Effector CD8-positive, alpha-beta T cell (primary cell): ENCODE data around the gene ZNF619.
"Not testable (repeated sequence)": the region's sequence is repeated elsewhere in the genome, so short reads cannot be mapped to it uniquely, and the experiment has no call there.

ENCODE experiments used
- DNase-seq: peaks from one replicate; lab custom pipeline; 2025; lab: John Stamatoyannopoulos, UW
- total RNA-seq, 4 experiments: gene quantifications; one replicate each; lab custom pipeline; 2026; lab: John Stamatoyannopoulos, UW

ZNF619 gene
- 9.1 to 36.4 (median 21.0) reads per million in 4 experiments for total RNA-seq

DNA sequence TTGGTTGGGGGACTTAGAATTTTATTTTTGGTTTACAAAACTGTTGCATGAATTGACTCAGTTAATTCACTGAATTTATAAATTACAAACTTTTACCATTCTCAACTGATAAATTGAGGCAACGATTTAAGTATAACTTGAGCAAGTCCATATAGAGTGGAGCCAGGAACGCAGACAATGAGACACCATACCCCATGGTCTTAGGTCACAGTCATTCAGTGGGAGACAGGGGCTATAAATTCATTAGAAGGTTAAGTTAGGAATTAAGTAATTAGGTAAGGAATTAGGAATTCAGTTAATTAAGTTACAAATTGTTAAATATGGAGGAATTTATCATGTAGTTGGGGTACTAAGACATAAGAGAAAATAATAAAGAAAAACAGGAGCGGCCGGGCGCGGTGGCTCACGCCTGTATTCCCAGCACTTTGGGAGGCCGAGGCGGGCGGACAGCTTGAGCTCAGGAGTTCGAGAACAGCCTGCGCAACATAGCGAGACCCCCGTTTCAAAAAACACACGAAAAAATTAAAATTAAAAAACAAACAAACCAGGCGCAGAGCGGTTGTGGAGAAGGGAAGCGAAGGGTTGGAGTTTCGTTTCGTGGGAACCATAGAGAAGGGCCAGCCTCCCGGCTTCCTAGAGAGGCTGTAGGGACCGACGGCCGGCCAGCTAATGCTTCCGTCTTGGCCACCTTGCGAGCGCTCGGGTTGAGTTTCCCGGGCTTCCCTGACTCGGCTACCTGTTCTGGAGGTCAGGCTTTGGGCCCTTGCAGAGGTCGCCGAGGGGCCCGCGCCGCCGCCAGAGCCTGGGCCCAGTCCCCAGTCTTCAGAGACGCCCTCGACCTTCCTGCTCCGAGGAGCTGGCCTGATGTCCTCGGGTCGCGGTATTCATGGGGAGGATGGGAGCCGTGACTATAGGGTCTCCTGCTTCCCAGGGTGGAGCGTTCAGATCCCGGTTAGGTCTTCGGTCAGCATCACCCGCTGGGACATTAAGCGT, at the start of gene ZNF619:
ZNF619 (plus strand) TSS at position 645 of the 993 bp plus-strand sequence. CDS start 858 bp downstream, outside the sequence.
- peak; percentile 18 for DNase-seq

DNA sequence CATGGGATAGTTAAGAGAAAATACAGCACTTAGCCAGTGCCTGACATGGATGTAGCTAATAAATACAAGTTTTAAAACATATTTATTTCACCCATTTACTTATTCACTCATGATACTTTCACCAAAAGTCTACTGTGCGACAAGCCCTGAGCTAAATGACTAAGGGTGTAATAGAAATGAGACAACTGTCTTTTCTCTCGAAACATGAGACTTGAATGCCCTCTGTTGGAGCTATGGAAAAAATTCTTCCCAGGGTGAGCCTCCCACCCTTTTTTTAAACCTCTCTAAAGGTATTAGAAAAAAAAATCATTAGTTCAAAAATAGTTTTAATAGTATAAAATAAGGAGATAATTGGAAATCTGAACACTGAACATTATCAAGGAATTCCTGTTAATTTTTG, 44.1 kb upstream of the ZNF619 start:
- DNase-seq = no peak

DNA sequence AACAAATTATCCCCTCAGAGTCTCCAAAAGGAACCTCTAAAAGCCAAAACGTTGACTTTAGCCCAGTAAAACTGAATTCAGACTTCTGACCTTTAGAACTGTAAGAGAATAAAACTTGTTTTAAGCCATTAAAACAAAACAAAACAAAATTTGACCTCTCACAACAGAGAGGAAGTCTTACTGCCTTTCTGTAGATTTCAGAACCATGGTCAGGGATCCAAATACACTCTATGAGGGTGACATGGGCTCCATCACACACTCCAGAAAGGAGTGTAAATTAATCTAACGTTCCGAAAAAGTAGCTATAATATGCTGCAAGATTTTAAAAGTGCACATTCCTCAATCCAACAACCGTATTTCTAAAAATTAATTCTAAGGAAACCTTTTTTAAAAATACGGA, 39.0 kb upstream of the ZNF619 start:
- DNase-seq = no peak

DNA sequence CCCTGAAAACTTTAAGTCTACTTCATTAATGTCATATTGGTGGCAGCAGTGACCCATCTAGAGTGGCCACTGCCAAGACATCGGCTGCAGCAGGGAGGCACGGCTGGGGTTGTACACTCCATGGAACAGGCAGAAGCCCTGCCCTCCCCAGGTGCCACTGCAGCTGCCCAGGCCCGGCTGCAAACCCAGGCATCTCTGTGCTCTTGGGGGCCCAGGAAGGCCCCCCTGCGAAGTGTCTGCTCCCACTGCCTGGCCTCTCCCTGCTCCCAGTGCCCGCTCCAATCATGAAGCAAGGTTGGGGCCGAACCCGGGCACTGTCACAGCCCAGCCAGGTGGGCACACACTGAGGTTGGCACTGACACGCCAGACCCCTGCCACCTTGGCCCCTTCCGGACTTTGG, 31.9 kb upstream of the ZNF619 start:
- DNase-seq = no peak

DNA sequence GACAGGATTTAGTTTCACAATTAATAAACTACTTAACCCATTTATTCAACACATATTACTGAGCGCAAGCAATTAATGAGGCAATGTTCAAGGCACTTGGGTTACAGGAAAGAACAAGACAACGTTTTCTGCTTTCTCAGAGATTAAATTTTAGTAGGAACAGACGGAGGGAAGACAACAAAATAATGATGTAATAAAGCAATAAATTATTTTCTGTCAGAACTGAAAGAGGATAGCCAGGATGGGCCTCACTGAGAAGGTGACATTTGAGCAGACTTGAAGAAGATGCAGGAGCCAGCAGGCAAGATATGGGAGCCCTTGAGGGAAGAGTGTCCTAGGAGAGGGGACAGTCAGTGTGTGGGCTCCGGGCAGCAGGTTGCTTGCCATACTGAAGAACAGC, 31.0 kb upstream of the ZNF619 start:
- no peak for DNase-seq

DNA sequence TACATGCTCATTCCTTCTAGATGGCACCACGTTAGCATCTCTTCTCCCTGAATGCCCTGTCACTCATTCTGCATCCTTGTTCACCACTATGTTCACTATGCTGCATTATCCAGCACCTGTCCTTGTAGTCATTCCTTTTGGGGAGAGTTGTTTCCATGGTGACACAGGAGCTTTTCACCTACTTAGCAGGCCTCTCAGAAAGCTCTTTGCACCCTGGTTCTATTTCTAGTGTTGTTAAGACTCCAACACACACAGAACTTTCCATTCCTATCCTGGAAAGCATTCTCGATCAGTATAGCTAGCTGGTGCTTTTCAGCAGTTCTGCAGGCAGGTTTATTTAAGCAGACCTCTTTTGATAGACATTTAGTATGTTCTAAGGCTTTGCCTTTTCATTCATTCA, 26.5 kb upstream of the ZNF619 start:
- no peak for DNase-seq

DNA sequence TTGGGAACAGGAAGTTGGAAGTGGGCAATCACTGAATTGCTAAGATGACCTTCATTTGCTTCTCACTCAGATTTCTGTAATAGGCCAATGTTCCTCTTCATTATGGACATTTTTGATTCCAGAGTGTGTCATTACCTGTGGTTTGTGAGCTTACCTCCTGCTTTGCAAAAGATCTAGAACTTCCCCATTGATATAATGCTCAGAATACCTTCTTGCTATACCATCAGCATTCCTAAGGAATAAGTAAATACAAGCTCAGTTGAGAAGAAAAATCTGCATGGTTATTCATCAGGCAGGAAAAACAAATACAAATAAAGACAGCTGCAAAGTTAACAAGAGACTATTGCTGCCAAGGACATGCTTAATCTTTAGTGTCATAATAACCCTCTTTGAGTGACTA, 25.4 kb upstream of the ZNF619 start:
- DNase-seq = no peak

DNA sequence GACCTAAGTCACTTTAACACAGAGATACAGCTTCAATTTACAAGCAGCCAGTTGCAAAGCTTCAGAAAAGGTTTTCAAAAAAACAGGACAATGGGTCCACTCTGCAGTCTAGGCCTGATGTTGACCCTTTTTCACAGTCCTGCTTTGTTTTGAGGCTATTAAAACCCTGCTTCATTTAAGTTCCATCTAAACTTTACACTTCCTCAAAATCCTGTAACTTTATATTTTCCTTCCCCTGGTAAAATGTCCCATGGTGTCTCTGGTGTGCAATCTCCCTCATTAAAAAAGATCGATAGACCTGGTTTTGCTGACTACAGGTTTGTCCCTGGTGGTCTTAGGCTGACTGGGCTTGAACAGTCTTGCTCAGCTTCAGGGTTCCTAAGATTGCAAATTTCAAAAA, 24.9 kb upstream of the ZNF619 start:
- DNase-seq = no peak

DNA sequence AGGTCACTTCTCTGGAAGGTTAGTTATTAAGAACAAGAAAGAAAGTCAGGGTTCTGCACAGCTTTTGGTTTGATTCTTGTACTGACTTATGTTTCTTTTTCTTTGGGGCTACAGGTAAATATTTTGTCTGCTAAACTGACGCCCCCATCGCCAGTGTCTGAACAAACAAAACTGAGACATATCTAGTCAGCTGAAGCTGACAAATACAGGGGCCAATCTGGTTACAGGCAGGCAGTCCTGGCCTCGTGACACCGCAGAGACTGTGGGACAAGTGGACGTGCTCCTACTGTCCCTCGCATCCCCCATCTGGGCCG, 24.4 kb upstream of the ZNF619 start:
- DNase-seq = no peak

DNA sequence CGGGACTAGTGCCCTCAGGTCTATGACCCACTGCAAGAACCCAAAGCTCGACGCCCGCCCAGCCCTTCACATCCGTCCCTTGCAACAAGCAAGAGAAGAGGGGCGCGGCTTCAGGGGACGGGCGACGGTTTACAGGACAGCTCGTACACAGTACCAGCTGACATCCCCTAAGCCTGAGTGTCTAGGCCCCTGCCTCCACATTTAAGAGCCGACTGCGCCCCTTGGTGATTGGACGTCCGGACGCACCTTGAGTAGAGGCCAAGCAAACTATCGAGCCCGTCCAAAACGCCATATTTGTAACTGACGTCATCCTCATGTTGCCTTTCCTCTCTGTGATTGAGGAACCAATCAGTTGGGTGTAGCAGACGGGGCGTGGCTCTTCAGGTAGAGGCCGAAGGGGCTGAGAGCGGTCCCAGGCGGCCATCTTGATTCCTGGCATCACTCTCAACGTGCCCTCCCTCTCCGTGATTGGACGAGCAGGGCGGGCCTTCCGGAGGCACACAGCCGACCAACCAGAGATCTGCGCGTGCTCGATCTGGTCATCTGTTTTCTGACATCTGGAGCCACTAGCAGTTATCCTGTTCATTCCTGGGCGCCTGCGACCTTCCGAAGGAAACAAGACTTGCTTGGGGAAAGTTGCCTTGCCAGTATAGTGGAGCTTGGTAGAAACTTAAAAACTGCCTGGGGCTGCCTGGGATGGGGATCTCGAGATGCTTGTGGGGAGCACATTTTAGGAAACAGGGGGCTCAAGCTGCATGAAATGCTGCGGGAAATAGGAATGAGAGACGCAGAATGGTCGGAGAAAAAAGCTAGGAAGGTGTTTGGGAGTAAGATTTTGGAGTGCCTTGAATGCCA, 23.8 kb upstream of the ZNF619 start:
- peak; percentile 91 for DNase-seq

DNA sequence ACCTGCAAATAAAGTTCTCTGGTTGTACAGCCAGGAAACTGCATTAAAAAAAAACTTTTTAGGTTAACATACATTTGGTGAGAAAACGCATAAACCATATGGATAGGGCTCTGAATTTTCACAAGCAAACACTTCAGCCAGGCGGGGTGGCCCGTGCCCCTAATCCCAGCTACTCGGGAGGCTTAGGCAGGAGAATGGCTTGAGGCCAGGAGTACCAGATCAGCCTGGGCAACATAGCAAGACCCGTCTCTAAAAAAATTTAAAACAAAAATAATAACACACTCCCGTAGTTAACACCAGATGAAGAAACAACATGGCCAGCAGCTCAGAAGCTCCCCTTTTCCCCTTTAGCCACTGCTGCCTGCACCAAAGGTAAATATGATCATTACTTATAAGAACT, 23.0 kb upstream of the ZNF619 start:
- no peak for DNase-seq

DNA sequence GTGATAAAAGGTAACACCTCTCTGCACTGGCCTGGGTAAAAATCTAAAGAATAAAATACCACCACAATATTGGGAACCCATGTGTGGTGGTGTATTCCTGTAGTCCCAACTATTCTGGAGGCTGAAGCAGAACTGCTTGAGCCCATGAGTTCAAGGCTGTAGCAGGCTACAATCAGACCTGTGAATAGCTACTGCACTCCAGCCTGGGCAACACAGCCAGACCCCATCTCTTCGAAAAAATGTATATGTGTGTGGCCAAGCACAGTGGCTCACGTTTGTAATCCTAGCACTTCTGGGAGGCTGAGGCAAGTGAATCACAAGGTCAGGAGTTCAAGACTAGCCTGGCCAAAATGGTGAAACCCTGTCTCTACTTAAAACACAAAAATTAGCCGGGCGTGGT, 21.6 kb upstream of the ZNF619 start:
- DNase-seq = no peak

DNA sequence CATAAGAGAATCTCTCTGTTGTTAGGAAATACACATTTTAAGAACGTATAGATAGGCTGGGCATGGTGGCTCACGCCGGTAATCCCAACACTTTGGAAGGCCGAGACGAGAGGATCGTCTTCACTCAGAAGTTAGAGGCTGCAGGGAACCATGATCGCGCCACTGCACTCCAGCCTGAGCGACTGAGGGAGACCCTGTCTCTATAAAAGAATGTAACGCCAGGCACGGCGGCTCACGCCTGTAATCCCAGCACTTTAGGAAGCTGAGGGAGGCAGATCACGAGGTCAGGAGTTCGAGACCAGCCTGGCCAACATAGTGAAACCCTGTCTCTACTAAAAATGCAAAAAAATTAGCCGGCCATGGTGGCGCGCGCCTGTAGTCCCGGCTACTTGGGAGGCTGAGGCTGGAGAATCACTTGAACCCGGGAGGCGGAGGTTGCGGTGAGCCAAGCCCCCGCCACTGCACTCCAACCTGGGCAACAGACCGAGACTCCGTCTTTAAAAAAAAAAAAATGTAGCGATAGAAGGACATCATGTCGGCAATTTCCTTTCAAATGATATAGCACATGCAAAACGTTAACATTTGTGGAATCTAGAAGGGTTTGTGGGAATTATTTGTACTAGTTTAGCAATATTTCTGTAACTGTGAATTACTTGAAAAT, 20.5 kb upstream of the ZNF619 start:
- no peak for DNase-seq

DNA sequence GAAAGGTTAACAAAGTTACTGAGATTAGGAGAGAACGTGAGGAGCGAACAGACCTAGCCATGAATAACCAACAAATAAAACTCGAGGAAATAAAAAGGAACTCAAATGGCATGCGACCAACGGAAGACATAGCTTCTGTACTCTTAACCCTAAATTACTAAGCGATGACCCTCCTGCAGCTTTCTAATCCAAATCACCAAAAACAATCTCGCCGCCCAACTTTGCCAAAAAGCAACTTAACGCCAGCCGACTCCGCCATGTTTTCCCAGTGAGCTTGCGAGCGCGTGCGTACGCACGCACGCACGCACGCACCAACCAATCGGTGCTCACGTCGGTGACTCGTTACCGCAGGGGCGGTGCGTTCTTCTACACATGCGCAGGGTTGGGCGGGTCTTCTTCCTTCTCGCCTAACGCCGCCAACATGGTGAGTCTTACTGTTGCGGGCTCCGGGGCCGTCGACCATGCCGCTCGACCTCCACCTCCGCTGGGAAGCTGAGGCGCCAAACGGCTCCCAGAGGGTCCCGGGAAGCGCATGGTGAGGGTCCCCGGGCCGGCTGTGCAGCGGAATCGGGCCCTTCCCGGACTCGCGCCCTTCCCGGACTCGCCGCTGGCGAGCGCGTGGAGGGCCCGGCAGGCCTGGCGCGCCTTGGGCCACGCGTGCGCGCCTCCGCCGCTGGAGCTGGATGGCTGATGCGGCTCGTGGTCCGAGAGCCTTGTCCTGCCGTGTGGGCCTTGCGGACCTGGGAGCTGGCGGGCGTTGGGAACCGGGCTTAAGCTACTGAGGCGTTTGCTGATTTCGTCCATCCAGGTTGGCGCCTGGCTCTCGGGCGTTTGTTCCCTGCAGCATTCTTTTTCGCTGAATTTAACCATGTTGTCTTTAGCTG, 19.7 kb upstream of the ZNF619 start, which contains the start of gene RPL14:
RPL14 (plus strand) TSS at position 400 of the 884 bp plus-strand sequence; CDS start at position 533, 133 bp downstream.
- DNase-seq = peak; percentile 92

DNA sequence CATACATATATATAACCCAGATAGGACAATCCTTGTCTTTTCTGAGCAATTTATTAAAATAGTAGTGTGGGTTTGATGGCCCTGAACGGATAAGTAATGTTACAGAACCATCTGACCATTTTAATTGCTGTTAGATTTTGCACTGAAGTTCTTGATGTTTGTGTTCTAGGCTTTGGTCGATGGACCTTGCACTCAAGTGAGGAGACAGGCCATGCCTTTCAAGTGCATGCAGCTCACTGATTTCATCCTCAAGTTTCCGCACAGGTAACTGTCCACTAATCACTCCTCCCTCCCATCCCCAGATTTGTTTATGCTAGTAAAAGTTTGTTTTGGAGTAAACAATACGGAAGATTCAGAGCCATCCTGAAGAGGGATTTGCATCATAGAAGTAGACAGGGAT, 18.4 kb upstream of the ZNF619 start:
- no peak for DNase-seq

DNA sequence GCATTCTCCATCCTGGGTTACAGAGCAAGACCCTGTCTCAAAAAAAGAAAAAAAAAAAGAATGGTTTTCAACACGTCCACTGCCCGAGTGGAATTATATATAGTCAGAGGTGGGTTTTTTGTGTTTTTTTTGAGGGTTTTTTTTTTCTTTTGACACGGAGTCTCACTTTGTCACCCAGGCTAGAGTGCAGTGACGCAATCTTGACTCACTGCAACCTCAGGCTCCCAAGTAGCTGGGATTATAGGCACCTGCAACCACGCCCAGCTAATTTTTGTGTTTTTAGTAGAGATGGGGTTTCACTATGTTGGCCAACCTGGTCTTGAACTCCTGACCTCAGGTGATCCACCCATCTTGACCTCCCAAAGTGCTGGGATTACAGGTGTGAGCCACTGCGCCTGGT, 16.4 kb upstream of the ZNF619 start:
- not testable (repeated sequence) for DNase-seq

DNA sequence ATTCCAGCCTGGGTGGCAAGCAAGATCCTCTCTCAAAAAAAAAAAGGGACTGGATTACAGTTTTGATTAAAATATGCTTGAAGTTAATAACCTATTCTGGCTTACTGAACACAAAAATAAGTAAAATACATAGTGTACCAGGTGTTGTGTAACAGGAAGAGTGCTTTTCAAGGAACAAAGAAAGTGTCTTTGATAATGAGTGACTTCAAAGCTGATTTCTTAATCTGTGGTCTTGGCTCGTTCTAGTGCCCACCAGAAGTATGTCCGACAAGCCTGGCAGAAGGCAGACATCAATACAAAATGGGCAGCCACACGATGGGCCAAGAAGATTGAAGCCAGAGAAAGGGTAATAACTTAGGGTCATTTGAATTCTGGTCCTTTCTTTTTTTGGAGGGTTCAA, 15.8 kb upstream of the ZNF619 start:
- DNase-seq = no peak

DNA sequence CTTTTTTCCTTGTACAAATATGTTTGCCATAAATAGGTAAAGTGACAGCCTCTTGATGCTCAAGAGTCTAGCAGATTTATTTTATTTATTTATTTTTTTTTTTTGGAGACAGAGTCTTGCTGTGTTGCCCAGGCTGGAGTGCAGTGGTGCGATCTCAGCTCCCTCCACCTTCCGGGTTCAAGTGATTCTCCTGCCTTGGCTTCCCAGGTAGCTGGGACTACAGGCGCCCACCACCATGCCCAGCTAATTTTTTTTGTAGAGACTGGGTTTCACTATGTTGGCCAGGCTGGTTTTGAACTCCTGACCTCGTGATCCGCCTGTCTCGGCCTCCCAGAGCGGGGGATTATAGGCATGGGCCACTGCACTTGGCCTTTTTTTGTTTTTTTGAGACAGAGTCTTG, 14.1 kb upstream of the ZNF619 start:
- DNase-seq = not testable (repeated sequence)

DNA sequence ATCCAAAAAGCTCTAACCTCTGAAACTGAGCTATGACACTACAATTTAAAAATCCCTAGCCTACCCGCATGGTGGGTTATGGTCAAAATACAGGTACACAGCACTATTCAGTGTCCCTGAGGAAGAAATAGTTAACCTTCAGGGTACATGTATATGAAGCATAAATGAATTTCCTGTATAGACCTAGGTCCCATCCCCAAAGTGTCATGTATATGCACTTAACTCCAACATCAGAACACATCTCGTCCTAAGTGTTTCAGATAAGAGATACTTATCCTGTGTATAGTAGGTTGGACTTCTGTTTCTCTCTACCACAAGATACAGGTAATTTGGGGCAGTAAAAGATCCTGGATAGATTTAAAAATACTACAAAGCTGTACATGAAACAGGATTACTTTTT, 13.3 kb upstream of the ZNF619 start:
- DNase-seq = no peak

DNA sequence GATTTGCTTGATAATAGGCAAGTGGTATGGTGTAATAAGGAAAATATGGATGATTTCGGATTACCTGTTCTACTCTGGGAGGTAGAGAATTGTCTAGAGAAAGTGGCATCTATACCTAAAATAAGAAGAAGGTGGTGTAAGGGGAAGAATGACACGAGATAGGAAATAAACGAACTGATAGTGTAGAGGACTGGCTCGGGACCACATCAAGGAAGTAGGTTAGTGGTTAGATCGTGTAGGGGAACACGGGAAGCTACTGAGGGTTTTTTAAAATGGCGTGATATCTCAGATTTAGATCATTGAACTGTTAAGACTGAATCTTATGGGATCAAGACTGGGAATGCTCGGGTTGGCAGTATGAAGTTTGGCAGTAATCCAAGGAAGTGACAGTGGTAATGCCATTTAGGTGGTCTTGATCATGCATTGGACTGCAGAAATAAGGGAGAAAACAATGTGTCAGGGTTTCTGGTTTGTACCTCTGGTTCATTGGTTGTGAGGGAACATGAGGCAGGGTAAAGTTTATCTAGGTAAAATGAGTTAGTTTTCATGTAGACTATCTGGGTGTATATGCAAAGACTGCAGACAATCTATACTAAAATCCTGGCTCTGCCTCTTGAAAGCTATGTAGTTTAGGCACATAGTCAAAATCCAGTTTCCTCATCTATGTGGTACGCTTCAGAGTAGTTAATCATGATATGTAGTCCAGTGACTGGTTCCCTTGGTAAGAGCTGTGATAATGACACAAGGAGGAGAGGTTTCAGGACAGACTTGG, 12.4 kb upstream of the ZNF619 start:
- peak; percentile 5 for DNase-seq

DNA sequence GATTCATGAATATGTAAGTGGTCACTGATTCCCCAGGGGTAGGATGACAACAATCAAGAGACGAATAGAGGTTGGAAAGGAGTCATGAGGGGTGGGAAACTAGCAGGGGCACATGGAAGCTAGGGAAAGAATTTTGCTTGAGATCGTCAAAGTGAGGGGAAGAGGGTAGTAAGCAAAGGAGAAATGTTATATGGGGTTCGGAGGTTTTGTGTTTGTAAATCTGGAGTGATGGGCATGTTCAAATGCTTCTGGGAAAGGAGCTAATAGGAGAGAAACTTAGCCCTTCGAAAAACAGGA, 11.9 kb upstream of the ZNF619 start:
- DNase-seq = no peak
